GM18868 (cell line): ENCODE results near the gene WIPF2.

Experiments
- ATAC-seq: cut with Tn5 transposase; IDR thresholded peaks from one replicate; pipeline ENCODE4 v1.9.1; 2021; ENCODE audit warnings: mild to moderate bottlenecking, moderate library complexity; ENCODE audit not compliant: unreplicated experiment

WIPF2 gene

GRCh38 chr17:40244255-40244654 lies 25.2 kb downstream of the WIPF2 start:
- ATAC-seq: no peak

DNA sequence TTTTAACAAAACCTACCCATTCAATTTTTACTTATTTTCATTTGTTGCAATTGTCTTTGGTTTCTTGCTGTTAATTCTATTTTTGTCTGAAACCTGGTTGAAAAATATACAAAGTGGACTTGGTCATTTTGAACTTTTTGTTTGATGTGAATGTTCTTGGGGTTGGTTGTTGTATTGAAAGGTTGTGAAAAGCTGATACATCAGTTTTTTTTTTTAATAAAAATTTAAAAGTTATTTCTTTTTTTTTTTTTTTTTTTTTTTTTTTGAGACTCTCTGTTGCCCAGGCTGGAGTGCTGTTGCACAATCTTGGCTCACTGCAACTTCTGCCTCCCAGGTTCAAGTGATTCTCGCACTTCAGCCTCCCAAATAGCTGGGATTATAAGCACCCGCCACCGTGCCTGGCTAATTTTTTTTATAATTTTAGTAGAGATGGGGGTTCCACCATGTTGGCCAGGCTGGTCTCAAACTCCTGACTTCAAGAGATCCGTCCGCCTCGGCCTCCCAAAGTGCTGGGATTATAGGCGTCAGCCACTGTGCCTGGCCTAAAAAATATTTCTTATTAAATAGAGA lies 28.9 kb downstream of the WIPF2 start:
- no peak for ATAC-seq

GRCh38 chr17:40248507-40248906 lies 29.4 kb downstream of the WIPF2 start:
- ATAC-seq: no peak

- ATAC-seq: no peak
Observed at GRCh38 chr17:40251576-40251975, 32.5 kb downstream of the WIPF2 start.

GRCh38 chr17:40253565-40253964 lies 34.5 kb downstream of the WIPF2 start:
- no peak for ATAC-seq

GRCh38 chr17:40259505-40259904 lies 40.4 kb downstream of the WIPF2 start:
- no peak for ATAC-seq

DNA sequence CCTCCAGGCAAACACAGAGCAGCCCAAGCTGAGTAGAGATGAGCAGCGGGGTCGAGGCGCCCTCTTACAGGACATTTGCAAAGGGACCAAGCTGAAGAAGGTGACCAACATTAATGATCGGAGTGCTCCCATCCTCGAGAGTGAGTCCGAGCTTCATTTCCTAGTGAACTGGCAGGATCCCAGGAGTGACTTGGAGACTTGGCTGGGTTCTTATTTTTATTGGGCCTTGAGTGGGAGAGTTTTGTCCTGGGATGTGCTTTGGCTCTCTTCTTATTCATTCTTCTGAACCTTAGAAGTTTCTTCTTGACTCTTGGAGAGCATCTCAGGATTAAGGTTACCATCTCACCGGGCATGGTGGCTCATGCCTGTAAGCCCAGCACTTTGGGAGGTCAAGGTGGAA lies 41.4 kb downstream of the WIPF2 start:
- ATAC-seq: no peak

DNA sequence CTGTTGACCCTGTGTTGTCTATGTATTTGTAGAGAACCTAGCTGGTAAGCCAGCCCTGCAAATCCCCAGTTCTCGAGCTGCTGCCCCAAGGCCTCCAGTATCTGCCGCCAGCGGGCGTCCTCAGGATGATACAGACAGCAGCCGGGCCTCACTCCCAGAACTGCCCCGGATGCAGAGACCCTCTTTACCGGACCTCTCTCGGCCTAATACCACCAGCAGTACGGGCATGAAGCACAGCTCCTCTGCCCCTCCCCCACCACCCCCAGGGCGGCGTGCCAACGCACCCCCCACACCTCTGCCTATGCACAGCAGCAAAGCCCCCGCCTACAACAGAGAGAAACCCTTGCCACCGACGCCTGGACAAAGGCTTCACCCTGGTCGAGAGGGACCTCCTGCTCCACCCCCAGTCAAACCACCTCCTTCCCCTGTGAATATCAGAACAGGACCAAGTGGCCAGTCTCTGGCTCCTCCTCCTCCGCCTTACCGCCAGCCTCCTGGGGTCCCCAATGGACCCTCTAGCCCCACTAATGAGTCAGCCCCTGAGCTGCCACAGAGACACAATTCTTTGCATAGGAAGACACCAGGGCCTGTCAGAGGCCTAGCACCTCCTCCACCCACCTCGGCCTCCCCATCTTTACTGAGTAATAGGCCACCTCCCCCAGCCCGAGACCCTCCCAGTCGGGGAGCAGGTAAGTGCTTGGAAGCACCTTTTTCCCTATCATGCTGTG lies 45.5 kb downstream of the WIPF2 start:
- no peak for ATAC-seq

GRCh38 chr17:40265337-40265736 lies 46.2 kb downstream of the WIPF2 start:
- ATAC-seq: no peak

GRCh38 chr17:40266882-40267281 lies 47.8 kb downstream of the WIPF2 start:
- ATAC-seq: no peak

DNA sequence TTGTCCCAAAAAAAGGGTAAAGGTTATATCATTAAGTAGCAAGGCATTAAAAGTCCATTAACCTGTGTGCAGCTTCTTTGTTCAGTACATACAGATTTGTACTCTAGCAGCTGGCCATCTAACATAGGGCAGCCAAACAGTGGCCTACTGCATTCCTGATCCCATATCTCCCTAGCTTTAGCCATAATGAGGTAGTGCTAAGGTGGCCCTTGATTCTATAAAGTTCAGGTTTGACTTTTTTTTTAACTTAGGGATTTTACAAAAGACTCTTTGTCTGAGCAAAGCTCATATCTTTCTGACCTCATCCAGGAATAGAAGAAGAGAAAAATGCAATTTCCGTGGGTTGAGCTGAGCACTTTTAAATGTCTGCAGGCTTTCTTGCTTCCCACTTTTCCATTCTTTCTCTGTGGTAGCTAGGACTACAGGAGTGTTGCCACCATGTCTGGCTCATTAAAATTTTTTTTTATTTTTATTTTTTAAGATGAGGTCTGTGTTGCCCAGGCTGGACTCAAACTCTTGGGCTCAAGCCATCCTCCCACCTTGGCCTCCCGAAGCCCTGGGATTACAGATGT lies 49.1 kb downstream of the WIPF2 start:
- ATAC-seq: no peak

DNA sequence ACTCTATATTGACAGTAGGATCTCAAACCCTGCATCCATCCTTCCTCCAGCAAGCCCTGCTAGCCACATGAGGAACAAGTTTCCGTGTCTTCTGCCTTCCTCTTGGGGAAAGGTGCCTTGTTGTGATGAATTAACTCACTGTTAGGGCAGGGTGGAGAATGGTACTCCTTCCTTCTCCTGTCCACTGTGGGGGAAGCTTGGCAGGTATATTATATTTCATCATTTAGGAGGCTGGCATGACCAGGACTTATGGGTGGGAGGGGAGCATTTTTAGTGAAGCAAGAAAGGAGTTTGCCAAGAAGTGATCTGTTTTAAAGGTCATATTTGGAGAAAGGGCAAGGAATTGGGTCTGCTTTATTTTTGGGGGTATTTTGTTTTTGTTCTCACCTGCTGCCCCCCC lies 59.3 kb downstream of the WIPF2 start:
- no peak for ATAC-seq

DNA sequence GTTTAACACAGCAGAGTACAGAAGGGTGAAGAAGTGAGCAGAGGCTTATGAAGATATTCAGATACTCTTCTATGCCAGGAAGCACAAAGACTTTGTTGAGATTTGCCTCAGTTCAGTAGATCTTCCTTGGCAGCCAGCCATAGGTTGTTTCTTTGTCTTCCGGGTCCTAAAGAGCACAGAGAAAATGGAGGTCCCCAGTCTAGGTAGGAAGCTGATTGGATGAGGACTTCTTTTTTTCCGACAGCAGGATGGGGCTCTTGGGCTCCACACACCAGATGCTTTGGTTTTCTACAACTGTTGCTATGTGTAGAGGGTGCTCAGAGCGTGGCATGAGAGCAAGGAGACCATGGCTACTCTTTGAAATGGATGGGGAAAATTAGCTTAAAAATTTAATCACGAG lies 60.3 kb downstream of the WIPF2 start:
- ATAC-seq: no peak

GRCh38 chr17:40281663-40282062 lies 62.6 kb downstream of the WIPF2 start:
- no peak for ATAC-seq

GRCh38 chr17:40283662-40284061 lies 64.6 kb downstream of the WIPF2 start:
- no peak for ATAC-seq

GRCh38 chr17:40284085-40284713 lies 65.1 kb downstream of the WIPF2 start:
- no peak for ATAC-seq

- no peak for ATAC-seq
Observed at GRCh38 chr17:40286473-40286872, 67.4 kb downstream of the WIPF2 start.

DNA sequence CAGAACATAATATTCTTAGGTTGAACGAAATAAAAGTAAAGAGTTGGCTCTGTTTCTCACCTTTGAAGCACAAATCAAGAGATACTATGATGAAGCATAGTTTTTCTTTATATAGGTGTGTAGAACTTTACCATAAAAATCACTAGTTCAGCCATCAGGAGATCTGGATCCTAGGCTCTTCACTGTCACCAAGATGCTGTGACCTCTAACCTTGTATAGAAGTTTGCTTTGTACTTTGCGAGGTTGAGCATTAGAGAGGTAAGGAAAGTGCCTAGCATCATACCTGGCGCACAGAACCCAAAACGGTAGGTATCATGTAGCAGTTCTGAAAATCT lies 68.0 kb downstream of the WIPF2 start:
- no peak for ATAC-seq

DNA sequence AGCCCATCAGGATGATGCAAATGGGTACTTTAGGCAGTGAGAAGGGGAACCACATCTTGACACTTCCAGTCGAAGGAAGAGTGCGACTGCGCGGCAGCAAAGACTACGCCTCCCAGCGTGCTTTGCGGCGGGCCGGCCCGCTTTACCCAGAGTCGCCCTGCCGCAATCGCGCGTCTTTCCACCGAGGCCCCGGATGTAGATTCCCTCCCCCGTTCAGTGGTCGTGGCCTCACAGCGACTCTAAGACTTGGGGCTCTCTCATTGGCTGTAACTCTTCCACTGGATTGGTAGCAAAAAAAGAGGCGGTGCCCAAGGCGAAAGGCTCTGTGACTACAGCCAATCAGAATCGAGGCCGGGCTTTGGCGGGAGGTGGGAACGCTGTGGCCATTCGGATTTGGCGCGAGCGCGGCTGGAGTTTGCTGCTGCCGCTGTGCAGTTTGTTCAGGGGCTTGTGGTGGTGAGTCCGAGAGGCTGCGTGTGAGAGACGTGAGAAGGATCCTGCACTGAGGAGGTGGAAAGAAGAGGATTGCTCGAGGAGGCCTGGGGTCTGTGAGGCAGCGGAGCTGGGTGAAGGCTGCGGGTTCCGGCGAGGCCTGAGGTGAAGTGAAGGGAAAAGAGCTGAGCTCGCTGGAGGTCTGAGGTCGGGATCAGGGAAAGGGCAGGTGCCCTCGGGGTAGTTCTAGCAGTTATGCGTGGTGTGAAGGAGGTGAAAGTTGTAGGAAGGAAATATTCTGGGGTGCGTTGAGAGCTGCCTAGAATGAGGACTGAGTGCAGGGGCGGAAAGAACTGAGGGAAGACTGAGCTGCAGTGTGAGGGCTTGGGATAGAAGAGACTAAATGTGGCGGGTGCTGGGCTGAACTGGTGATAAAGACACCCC lies 68.6 kb downstream of the WIPF2 start, which contains the start of gene CDC6:
TSS of gene CDC6 (plus strand) at position 386 of the 876 bp plus-strand sequence. CDS start 1,542 bp downstream, outside the sequence.
- ATAC-seq: peak; percentile 91

GRCh38 chr17:40290629-40291280 lies 71.7 kb downstream of the WIPF2 start:
- ATAC-seq: no peak

GRCh38 chr17:40291281-40291664 lies 72.2 kb downstream of the WIPF2 start:
- no peak for ATAC-seq
